H1 (cell line): ENCODE data around the gene ARPC2. TPM values are rescaled to one million over a fixed set of nuclear protein-coding genes. Genes with fewer than 3 reads are reported as not detected.

Experiments
- CTCF ChIA-PET: fragments of 300-600 bp; sonication (Branson Sonifier 250); formaldehyde crosslinking; loops from one replicate; lab custom pipeline; 2021; ENCODE audit not compliant: partially characterized antibody; lab: Charles Lee
- POLR2A ChIA-PET: fragments of 300-600 bp; sonication (Branson Sonifier 250); formaldehyde crosslinking; loops from one replicate; lab custom pipeline; 2021; ENCODE audit warnings: inconsistent platforms; ENCODE audit not compliant: partially characterized antibody; lab: Charles Lee
- DNase-seq, 2 experiments: peaks; one replicate each; pipeline versions ENCODE4 v3.0.0 to v3.0.0-alpha.2; 2010 to 2022; ENCODE audit warnings: low spot score in 2 of 2, low read depth in 1 of 2, mixed read lengths in 1 of 2
- FAIRE-seq: peaks from 2 replicates; lab custom pipeline; 2011; peaks lifted over from hg19 to GRCh38; lab: Jason Lieb, UNC
- H2AFZ ChIP-seq: 2 replicates; pipeline ENCODE4 v1.8.1; 2012; ENCODE audit warnings: low read length, inconsistent platforms
- H2AK5ac ChIP-seq: 2 replicates; pipeline ENCODE4 v1.6.1; 2013; ENCODE audit warnings: low read depth, low read length
- H2BK120ac ChIP-seq: replicated peaks from 2 replicates; pipeline ENCODE3; 2013; ENCODE audit warnings: low read depth, low read length, inconsistent platforms
- H2BK12ac ChIP-seq: 2 replicates; pipeline ENCODE4 v1.6.1; 2013; ENCODE audit warnings: low read depth, low read length
- H2BK15ac ChIP-seq: 2 replicates; pipeline ENCODE4 v1.6.1; 2013; ENCODE audit warnings: low read length
- H2BK20ac ChIP-seq: 2 replicates; pipeline ENCODE4 v1.6.1; 2013; ENCODE audit warnings: low read length
- H2BK5ac ChIP-seq: 2 replicates; pipeline ENCODE4 v1.6.1; 2013; ENCODE audit warnings: low read depth, low read length
- H3K14ac ChIP-seq: 2 replicates; pipeline ENCODE4 v1.6.1; 2013; ENCODE audit warnings: inconsistent platforms; ENCODE audit not compliant: insufficient read length
- H3K18ac ChIP-seq: 2 replicates; pipeline ENCODE4 v1.6.1; 2013; ENCODE audit warnings: low read length; ENCODE audit errors: extremely low read depth
- H3K23ac ChIP-seq: 2 replicates; pipeline ENCODE4 v1.6.1; 2013; ENCODE audit warnings: inconsistent platforms; ENCODE audit not compliant: insufficient read length
- H3K23me2 ChIP-seq: 2 replicates; pipeline ENCODE4 v1.6.1; 2013; ENCODE audit warnings: low read depth, low read length
- H3K27ac ChIP-seq: 2 replicates; pipeline ENCODE4 v1.6.1; 2011; ENCODE audit warnings: low read depth, low read length, inconsistent platforms
- H3K27me3 ChIP-seq, 4 experiments: replicated peaks in 1 of 4; 1 replicate in 1 of 4; 2 replicates in 3 of 4; pipeline versions ENCODE4 v1.6.1 to v1.8.1; 2011 to 2013; ENCODE audit warnings: low read length in 3 of 4, mild to moderate bottlenecking in 3 of 4, inconsistent platforms in 2 of 4, mixed read lengths in 2 of 4, moderate library complexity in 1 of 4; ENCODE audit not compliant: control insufficient read depth in 3 of 4, insufficient read depth in 3 of 4; ENCODE audit errors: extremely low read depth in 1 of 4
- H3K36me3 ChIP-seq, 4 experiments: 2 replicates each; pipeline versions ENCODE4 v1.6.1 to v1.8.1; 2011 to 2013; ENCODE audit warnings: mild to moderate bottlenecking in 4 of 4, low read length in 3 of 4, moderate library complexity in 2 of 4, control low read depth in 1 of 4, inconsistent platforms in 1 of 4; ENCODE audit not compliant: insufficient read depth in 4 of 4, control insufficient read depth in 2 of 4
- H3K4ac ChIP-seq: replicated peaks from 2 replicates; pipeline ENCODE3; 2013; ENCODE audit warnings: low read length, low read depth, mixed read lengths, inconsistent platforms; ENCODE audit not compliant: insufficient read length
- H3K4me1 ChIP-seq, 4 experiments: replicated peaks in 1 of 4; 1 replicate in 1 of 4; 2 replicates in 3 of 4; pipeline versions ENCODE4 v1.6.1 to v1.8.1; 2011 to 2013; ENCODE audit warnings: low read length in 3 of 4, inconsistent platforms in 2 of 4, mixed read lengths in 1 of 4; ENCODE audit not compliant: insufficient read depth in 4 of 4, control insufficient read depth in 3 of 4
- H3K4me2 ChIP-seq, 2 experiments: 2 replicates each; pipeline versions ENCODE4 v1.6.1 to v1.8.1; 2011 to 2013; ENCODE audit warnings: low read depth in 2 of 2, low read length in 2 of 2, control low read depth in 1 of 2, inconsistent platforms in 1 of 2, mild to moderate bottlenecking in 1 of 2; ENCODE audit not compliant: insufficient read depth in 1 of 2
- H3K4me3 ChIP-seq, 4 experiments: fragments of 200-600, 300-600 bp in 1 of 4; sonication (generic), shearing (Covaris generic), sonication (Bioruptor Twin) in 1 of 4; 2 replicates each; pipeline versions ENCODE4 v1.5.1 to v1.8.1; 2011 to 2016; ENCODE audit warnings: low read length in 4 of 4, low read depth in 3 of 4, control low read depth in 2 of 4, inconsistent platforms in 2 of 4, mild to moderate bottlenecking in 2 of 4, mixed read lengths in 1 of 4, moderate library complexity in 1 of 4; ENCODE audit not compliant: insufficient read depth in 2 of 4; ENCODE audit errors: extremely low read depth in 1 of 4
- H3K56ac ChIP-seq: replicated peaks from 2 replicates; pipeline ENCODE3; 2013; ENCODE audit warnings: low read depth, mild to moderate bottlenecking, mixed read lengths, low read length, inconsistent platforms; ENCODE audit not compliant: insufficient read length
- H3K79me1 ChIP-seq: 2 replicates; pipeline ENCODE4 v1.6.1; 2013; ENCODE audit warnings: low read depth, low read length, control low read depth
- H3K79me2 ChIP-seq, 2 experiments: 2 replicates each; pipeline versions ENCODE4 v1.6.1 to v1.8.1; 2012 to 2013; ENCODE audit warnings: low read length in 2 of 2, mild to moderate bottlenecking in 2 of 2, inconsistent platforms in 1 of 2; ENCODE audit not compliant: insufficient read depth in 2 of 2, control insufficient read depth in 1 of 2
- H3K9ac ChIP-seq, 4 experiments: replicated peaks in 1 of 4; 1 replicate in 1 of 4; 2 replicates in 3 of 4; pipeline versions ENCODE4 v1.6.1 to v1.8.1; 2011 to 2013; ENCODE audit warnings: low read depth in 3 of 4, low read length in 3 of 4, control low read depth in 2 of 4, mild to moderate bottlenecking in 2 of 4, moderate library complexity in 2 of 4, inconsistent platforms in 1 of 4; ENCODE audit errors: extremely low read depth in 1 of 4
- H3K9me3 ChIP-seq, 2 experiments: 2 replicates each; pipeline versions ENCODE4 v1.6.1 to v1.8.1; 2012 to 2013; ENCODE audit warnings: mild to moderate bottlenecking in 2 of 2, moderate library complexity in 2 of 2, control low read depth in 1 of 2, inconsistent platforms in 1 of 2, low read depth in 1 of 2, low read length in 1 of 2, mixed read lengths in 1 of 2; ENCODE audit not compliant: insufficient read depth in 2 of 2
- H4K20me1 ChIP-seq, 2 experiments: replicated peaks in 1 of 2; 2 replicates each; pipeline versions ENCODE3 to v1.8.1; 2011 to 2013; ENCODE audit warnings: inconsistent platforms in 2 of 2, low read length in 2 of 2, mild to moderate bottlenecking in 1 of 2; ENCODE audit not compliant: insufficient read depth in 2 of 2, control insufficient read depth in 1 of 2
- H4K5ac ChIP-seq: 2 replicates; pipeline ENCODE4 v1.6.1; 2013; ENCODE audit warnings: low read length, low read depth, mixed read lengths, inconsistent platforms; ENCODE audit not compliant: insufficient read length
- H4K8ac ChIP-seq: 2 replicates; pipeline ENCODE4 v1.8.0; 2013; ENCODE audit warnings: mild to moderate bottlenecking, moderate library complexity, low read length, inconsistent platforms; ENCODE audit not compliant: insufficient read depth; ENCODE audit errors: extremely low read depth
- H4K91ac ChIP-seq: replicated peaks from 2 replicates; pipeline ENCODE3; 2013; ENCODE audit warnings: low read length, mixed read lengths, inconsistent platforms; ENCODE audit not compliant: insufficient read length
- RAD21 ChIP-seq, 2 experiments: IDR thresholded peaks in 1 of 2; conservative IDR thresholded peaks in 1 of 2; 2 replicates each; pipeline ENCODE4 v1.6.1; 2011; ENCODE audit warnings: low read depth in 2 of 2, low read length in 2 of 2, improper control_type of control experiment in 1 of 2, inconsistent platforms in 1 of 2, mild to moderate bottlenecking in 1 of 2, moderate library complexity in 1 of 2
- RFX5 ChIP-seq: IDR thresholded peaks from 2 replicates; pipeline ENCODE4 v1.6.1; 2011; ENCODE audit warnings: low read depth, low read length, improper control_type of control experiment, borderline replicate concordance
- SAP30 ChIP-seq: fragments of 300-600 bp; sonication (generic); IDR thresholded peaks from 2 replicates; pipeline ENCODE4 v1.7.1; 2012; ENCODE audit warnings: low read length, moderate library complexity, mild to moderate bottlenecking, inconsistent platforms; ENCODE audit not compliant: insufficient read depth, insufficient replicate concordance
- TBP ChIP-seq: IDR thresholded peaks from 2 replicates; pipeline ENCODE4 v1.6.1; 2011; ENCODE audit warnings: low read depth, low read length, improper control_type of control experiment
- WGBS, 2 experiments: shearing (Covaris generic) in 1 of 2; methylation state at CpG; one replicate each; pipeline versions ENCODE4 v1.1.6 to v1.1.7; 2013 to 2015; ENCODE audit warnings: low lambda C conversion rate in 2 of 2, mixed read lengths in 2 of 2, inconsistent platforms in 1 of 2, low coverage in 1 of 2, missing lambda C conversion rate in 1 of 2; ENCODE audit not compliant: insufficient replicate concordance in 2 of 2, insufficient coverage in 1 of 2, insufficient read length in 1 of 2; ENCODE audit errors: extremely low coverage in 1 of 2, missing lambda C conversion rate in 1 of 2; 5-methylcytosine and 5-hydroxymethylcytosine counted together
- polyA plus RNA-seq, 7 experiments: library from polyadenylated mRNA; depleted of rRNA in 3 of 7; stranded (reverse) in 5 of 7; unstranded in 2 of 7; fragments of >200 nt in 5 of 7; fragments of 200-250 nt in 2 of 7; gene quantifications; 1 replicate in 5 of 7; 2 replicates in 1 of 7; 4 replicates in 1 of 7; pipeline versions ENCODE4 v1.2.1 to v1.2.3, GENCODE V29; 2011 to 2013; ENCODE audit warnings: missing spikeins in 2 of 7, mixed read lengths in 2 of 7
- total RNA-seq: library from RNA; stranded (reverse); fragmentation: NEBNext Ultra II Directional; extraction: Animal tissue kit (Norgen Biotek cat#: 25700); gene quantifications from 2 replicates; pipeline ENCODE4 v1.2.1, GENCODE V29; 2021

ARPC2 gene
- total and polyA plus RNA-seq, 2 of the 8 experiments (the other 6 are each of a cell fraction or from before 2014, with no cell fraction given) = 174 to 195 TPM

- 84% methylated on average over 2 of the region's 2 CpGs; no CpG with 5 or more reads in 1 of the 2 experiments for WGBS, 2 experiments
- Histone ChIP-seq H3K9me3 (no peaks in the 10 kb centered on the region), H2BK15ac (no peak overlapping the region), H4K91ac (no peak overlapping the region), H3K4ac (no peak overlapping the region), H2BK5ac (no peak overlapping the region), H4K5ac (no peak overlapping the region), H4K8ac (no peak overlapping the region), H3K56ac (no peak overlapping the region)
- POLR2A ChIA-PET = interaction anchor here (0.6 to 3.0 kb wide), 2 partner anchors 9 to 1663 kb away, joined by 3 to 9 read pairs; no protein-coding TSS in a partner anchor
- TF ChIP-seq SAP30 (no peak), RAD21 (IDR thresholded peaks at IDR 0.05 in 1 of 2, conservative IDR thresholded peaks at IDR 0.05 in 1 of 2; ENCODE audit: low read depth in 2 of 2, low read length in 2 of 2) (no peak), TBP (no peak), RFX5 (no peak)
- TF ChIP-seq, all 59 proteins: peak for 0
- FAIRE-seq (no peak), DNase-seq (no peak)
- no peaks in the 10 kb centered on the region for H3K79me2 ChIP-seq
- no peak overlapping the region for H3K27ac ChIP-seq
- H3K9ac ChIP-seq = no peak overlapping the region
- no peak overlapping the region for H2BK12ac ChIP-seq
- H2AK5ac ChIP-seq = no peak overlapping the region
- H3K79me1 ChIP-seq = no peaks in the 10 kb centered on the region
- H4K20me1 ChIP-seq = no peaks in the 10 kb centered on the region
- no peak overlapping the region for H3K18ac ChIP-seq
- no peak overlapping the region for H3K14ac ChIP-seq
- H2BK120ac ChIP-seq = no peak overlapping the region
- H3K4me3 ChIP-seq = no peak overlapping the region
- H2BK20ac ChIP-seq = no peak overlapping the region
- H2AFZ ChIP-seq = no peak overlapping the region
- H3K4me2 ChIP-seq = no peak overlapping the region
- H3K4me1 ChIP-seq = peaks cover 0 to 3% (median 0%) of the 10 kb centered on the region in 4 experiments; a peak in 1 of 7 replicates
- H3K36me3 ChIP-seq = no peaks in the 10 kb centered on the region
- no peaks in the 10 kb centered on the region for H3K23me2 ChIP-seq
- CTCF ChIA-PET = interaction anchor here (1.6 to 1.9 kb wide), 2 partner anchors 27 to 383 kb away, joined by 3 to 6 read pairs; no protein-coding TSS in a partner anchor
- no peaks in the 10 kb centered on the region for H3K27me3 ChIP-seq
- H3K23ac ChIP-seq = no peak overlapping the region
Observed at GRCh38 chr2:218172845-218173244, 44.1 kb upstream of the ARPC2 start.
